ENCODE measurements around the gene CREBRF.
A peak's percentile ranks its signal among the peaks of the same experiment; 100 is the strongest.
"Not testable (repeated sequence)": the region's sequence is repeated elsewhere in the genome, so short reads cannot be mapped to it uniquely, and the experiment has no call there.

CREBRF gene

DNA sequence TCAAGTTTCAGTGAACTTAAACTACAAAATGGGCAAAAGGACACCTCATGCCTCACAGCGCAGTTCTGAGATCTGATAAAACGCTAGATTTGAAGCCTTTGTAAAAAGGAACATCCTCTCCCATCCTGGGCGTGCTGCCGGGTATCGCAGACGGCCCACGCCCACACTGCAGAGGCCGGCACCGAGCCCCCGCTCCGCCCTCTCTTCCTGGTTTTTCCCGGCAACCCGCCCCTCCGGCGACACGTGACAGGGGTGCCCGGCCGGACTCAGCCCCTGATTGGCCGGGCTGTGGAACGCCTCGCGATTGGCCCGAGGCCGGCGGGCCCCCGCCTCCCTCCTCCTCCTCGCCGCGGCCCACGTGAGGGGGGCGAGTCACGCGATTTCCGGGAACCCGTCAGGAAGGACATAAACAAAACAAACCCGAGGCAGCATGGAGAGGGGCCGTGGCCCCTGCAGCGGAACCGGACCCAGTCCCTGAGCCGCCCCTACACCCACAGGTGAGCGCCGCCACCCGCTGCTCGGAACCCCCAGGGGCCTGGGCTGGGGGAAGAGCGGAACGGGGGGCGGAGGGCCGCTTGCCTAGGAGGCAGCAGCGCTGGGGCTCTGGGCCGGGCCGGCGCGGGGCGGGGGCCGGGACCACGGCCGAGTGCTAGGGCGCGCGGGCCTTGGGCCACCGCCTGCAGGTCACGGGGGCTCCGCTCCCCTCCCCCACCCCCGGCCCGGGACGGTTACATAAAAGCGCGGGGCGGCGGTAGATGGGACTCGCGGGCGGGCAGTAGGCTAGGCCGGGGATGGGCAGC, at the start of gene CREBRF:
TSS of gene CREBRF (plus strand) at position 370 of the 800 bp plus-strand sequence. CDS start 24,424 bp downstream, outside the sequence.
- DNase-seq (ENCODE audit: low read depth in 3 of 3) = peak; percentile 95 to 96 (median 95)

DNA sequence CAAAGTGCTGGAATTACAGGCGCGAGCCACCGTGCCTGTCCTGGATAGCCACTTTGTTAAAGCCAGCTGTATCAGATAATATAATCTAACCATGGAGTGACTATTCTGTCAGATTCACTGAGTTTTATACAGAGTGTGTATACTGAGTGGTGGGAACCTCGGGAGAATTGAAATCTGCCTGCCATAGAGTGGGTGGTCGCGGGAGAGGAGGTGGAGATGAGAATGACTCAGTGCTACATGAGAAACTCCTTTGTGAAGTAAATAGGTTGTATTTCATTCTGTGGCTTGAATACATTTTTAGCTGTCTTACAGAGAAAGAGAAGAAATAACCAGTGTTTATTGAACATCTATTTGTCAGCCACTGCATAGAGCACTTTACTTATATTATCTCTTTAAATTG, 46.1 kb upstream of the CREBRF start:
- DNase-seq (ENCODE audit: low read depth in 3 of 3) = peak in 1 of 3 donors; percentile 23

- DNase-seq (ENCODE audit: low read depth in 3 of 3) = no peak
Measured at GRCh38 chr5:173010547-173011464, 45.3 kb upstream of the CREBRF start.

- DNase-seq (ENCODE audit: low read depth in 3 of 3) = no peak
Measured at GRCh38 chr5:173011566-173011965, 44.6 kb upstream of the CREBRF start.

DNA sequence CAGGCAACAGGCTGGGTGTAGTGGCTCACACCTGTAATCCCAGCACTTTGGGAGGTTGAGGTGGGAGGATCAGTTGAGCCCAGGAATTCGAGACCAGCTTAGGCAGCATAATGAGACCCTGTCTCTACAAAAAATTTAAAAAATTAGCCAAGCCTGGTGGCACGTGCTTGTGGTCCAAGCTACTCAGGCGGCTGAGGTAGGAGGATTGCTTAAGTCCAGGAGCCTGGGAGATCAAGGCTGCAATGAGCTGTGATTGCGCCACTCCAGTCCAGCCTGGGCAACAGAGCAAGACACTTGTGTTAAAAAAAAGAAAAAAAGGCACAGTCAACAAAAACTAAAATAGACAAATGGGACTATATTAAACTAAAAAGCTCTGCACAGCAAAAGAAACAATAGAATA, 43.3 kb upstream of the CREBRF start:
- DNase-seq (ENCODE audit: low read depth in 3 of 3) = no peak

DNA sequence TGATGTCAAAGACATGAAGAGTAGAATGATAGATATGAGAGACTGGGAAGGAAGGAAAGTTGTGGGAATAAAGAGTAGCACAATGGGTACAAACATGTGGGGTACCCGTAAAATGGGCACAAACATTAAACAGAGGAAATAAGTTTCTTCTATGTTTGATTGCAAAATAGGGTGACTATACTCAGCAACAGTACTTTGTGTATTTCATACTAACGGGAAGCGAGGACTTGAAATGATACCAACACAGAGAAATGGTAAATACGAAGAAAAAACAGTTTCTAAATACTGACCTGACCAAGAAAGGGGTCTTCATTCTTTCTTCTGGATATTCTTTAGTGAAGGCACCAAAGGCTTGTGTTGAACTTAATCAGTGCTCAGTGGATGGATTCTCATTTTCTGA, 41.5 kb upstream of the CREBRF start:
- no peak for DNase-seq (ENCODE audit: low read depth in 3 of 3)

DNA sequence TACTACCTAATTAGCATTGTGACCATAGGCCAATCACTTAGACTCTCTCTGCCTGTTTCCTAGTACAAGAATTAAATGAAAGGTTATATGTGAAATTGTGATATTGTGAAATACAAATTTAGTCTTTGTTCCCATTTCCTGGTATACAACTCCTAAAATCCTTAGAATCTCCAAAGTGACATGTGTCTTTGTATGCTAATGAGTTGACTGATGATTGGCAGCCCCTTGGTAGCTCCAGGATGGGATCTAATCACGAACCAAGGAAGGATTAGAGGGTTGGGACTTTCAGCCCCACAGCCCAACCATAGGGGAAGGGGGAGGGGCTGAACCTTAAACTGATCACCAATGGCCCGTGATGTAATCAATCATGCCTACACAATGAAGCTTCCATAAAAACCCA, 41.0 kb upstream of the CREBRF start:
- no peak for DNase-seq (ENCODE audit: low read depth in 3 of 3)

GRCh38 chr5:173015598-173016455, 40.3 kb upstream of the CREBRF start:
- DNase-seq (ENCODE audit: low read depth in 3 of 3) = no peak

- no peak for DNase-seq (ENCODE audit: low read depth in 3 of 3)
Measured at GRCh38 chr5:173016598-173017046, 39.5 kb upstream of the CREBRF start.

- not testable (repeated sequence) for DNase-seq (ENCODE audit: low read depth in 3 of 3)
Measured at GRCh38 chr5:173017087-173017486, 39.1 kb upstream of the CREBRF start.

DNA sequence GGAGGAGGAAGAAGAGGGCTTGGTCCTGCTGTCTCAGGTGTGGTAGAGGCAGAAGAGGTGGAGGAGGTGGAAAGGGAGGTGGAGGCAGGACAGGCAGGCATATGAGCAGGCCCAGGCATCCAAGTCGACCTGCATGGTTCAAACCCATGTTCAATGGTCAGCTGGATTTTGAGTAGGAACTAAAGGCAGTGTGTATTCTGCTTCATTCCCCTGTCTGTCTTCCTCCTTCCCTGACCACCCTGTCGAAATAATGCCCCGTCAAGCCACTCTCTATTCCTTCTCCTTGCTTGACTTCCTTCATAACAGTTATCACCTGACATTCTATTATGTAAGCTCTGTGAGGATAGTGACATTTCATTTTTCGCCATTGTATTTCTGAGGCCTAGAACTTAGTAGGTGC, 37.8 kb upstream of the CREBRF start:
- DNase-seq (ENCODE audit: low read depth in 3 of 3) = no peak

DNA sequence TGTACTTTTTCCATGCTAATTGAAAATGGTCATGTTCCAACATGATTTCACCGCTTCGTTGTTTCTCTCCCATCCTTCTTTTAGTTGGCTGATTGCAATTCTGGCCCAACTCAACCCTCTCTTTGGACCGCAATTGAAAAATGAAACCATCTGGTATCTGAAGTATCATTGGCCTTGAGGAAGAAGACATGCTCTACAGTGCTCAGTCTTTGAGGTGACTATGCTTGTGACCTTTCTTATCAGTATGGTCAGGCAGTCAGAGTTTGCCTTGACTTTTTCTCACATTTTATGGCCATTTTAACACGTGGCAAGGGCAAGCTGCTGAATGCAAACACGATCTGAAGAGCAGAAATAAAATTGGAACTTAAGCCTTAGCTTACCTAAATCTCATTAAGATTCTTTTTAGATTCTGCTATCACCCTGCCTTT, 36.0 kb upstream of the CREBRF start:
- DNase-seq (ENCODE audit: low read depth in 3 of 3) = no peak

DNA sequence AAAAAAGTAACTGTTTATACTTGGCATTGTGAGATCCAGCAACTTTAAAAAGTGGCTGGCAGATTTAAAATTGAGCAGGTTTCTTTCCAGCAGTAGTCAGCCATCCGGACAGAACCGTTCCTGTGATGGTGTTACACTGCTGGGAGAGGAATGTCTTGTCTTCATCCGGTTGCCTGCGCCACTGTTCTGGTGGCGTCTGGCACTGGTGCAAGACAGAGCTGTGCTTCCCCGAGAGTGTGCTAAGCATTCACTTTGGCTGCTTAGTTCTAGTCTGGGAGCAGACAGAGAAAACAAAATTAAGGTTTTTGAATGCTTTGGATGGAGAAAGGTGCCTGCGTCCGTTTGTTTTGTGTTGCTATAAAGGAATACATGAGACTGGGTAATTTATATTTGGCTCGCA, 35.5 kb upstream of the CREBRF start:
- DNase-seq (ENCODE audit: low read depth in 3 of 3) = no peak

GRCh38 chr5:173025651-173026050, 30.5 kb upstream of the CREBRF start:
- no peak for DNase-seq (ENCODE audit: low read depth in 3 of 3)

DNA sequence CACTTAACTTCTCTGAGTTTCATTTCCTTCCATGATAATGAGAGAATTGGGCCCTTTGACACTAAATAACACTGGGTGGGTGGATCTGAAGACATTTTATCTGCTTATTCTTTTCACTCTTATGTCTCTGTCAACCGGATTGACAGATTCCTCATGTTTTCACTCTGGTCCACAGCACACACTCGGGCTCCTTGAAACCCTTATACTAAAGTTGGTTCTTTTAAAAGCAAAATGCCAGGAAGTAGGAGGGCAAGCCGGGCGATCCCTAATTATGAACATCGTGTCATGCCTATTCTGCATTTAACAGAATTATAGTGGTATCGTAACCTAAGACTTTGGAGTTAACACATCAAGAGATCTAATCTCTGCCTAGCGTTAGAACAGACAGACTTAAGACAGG, 28.2 kb upstream of the CREBRF start:
- no peak for DNase-seq (ENCODE audit: low read depth in 3 of 3)

DNA sequence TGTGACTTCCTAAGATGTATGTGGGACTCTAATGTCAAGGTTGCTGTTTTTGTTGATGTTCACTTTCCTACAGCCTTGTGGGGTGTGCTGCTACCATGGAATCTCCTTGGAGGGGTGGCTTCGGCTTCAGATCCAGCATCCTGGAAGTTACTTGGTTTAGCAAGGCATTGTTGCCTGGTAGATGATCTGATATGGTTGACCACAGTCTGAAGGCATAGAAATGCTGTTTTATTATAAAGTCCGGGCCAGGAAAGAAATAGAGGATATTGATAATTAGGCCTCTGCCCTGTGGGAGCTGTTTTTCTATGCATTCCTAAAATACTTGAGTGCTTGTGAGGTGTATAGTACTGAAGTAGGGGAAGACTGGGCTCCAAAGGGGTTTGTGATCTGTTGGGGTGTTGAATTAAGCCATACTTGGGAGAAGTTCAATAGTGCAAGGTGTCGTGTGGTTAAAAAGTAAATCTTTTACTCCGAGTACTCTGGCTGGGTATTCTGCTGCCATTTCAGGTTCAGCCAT, 27.3 kb upstream of the CREBRF start:
- no peak for DNase-seq (ENCODE audit: low read depth in 3 of 3)

- DNase-seq (ENCODE audit: low read depth in 3 of 3) = no peak
Measured at GRCh38 chr5:173029499-173029921, 26.6 kb upstream of the CREBRF start.

DNA sequence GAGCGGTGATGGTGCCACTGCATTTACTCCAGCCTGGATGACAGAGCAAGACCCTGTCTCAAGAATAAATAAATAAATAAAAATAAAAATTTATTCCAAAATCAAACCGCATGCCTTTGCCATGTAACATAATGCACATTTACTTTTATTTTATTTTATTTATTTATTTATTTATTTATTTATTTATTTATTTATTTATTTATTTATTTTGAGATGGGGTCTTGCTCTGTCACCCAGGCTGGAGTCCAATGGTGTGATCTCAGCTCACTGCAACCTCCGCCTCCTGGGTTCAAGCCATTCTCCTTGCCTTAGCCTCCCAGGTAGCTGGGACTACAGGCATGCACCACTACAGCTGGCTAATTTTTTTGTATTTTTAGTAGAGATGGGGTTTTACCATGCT, 24.1 kb upstream of the CREBRF start:
- not testable (repeated sequence) for DNase-seq (ENCODE audit: low read depth in 3 of 3)

DNA sequence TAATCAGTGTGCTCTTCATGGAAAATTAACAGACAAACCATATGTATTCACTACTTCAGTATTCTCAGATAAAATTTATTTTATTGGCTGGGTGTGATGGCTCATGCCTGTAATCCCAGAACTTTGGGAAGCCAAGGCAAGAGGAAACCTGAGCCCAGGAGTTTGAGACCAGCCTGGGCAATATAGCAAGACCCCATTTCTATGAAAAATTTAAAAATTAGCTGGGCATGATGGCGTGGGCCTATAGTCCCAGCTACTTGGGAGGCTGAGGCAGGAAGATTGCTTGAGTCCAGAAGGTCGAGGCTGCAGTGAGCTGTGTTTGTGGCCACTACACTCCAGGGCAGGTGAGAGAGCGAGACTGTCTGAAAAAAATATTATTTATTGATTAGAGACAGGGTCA, 23.4 kb upstream of the CREBRF start:
- DNase-seq (ENCODE audit: low read depth in 3 of 3) = no peak

GRCh38 chr5:173033923-173034322, 22.2 kb upstream of the CREBRF start:
- no peak for DNase-seq (ENCODE audit: low read depth in 3 of 3)
